HuH-7.5 (cell line): Measurements from ENCODE around the gene PLA2G3.
A peak's percentile ranks its signal among the peaks of the same experiment; 100 is the strongest.

Experiments used
- DNase-seq: peaks from one replicate; pipeline ENCODE4 v3.0.0; 2011; ENCODE audit warnings: low spot score

Gene PLA2G3

GRCh38 chr22:31085928-31086327, 54.4 kb downstream of the PLA2G3 start:
- peak; percentile 20 for DNase-seq

DNA sequence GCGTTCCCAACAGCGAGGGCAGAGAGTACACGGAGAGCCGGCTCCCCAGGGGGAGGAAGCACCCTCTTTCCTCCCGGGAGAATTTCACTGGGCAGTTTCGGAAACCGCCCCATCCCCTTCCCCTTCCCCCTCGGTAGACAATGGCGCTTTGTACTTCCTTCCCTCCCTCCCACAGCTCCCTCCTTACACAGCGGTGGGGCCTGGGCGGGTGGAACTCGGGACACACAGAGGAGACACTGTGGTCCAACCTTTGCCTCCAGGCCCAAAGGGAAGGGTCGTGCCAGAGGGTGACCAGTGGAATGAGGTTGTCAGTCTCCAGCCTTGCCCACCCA, 54.8 kb downstream of the PLA2G3 start:
- DNase-seq, result peak; percentile 31

GRCh38 chr22:31084811-31085492, 55.4 kb downstream of the PLA2G3 start:
- DNase-seq, result peak; percentile 37
